Upper lobe of left lung (tissue), 6 donors: ENCODE results near the gene ALDOB. TPM values are rescaled to one million over a fixed set of nuclear protein-coding genes. Genes with fewer than 3 reads are reported as not detected.

Experiments
- ATAC-seq, 2 donors: fragments of 200-7000 bp; cut with Tn5 transposase; one replicate each; pipeline ENCODE4 v1.9.1; 2022; ENCODE audit warnings: mild to moderate bottlenecking in 2 of 2, moderate library complexity in 2 of 2; ENCODE audit not compliant: low FRiP score in 2 of 2
- DNase-seq, 2 donors: peaks; one replicate each; pipeline ENCODE4 v3.0.0-alpha.2; 2019 to 2020
- H3K27ac ChIP-seq, 4 donors: fragments of 200-600 bp; sonication (generic); one replicate each; pipeline ENCODE4 v1.5.1; 2016 to 2019
- H3K27me3 ChIP-seq, 4 donors: fragments of 200-600 bp; sonication (generic); one replicate each; pipeline ENCODE4 v1.5.1; 2017 to 2019
- H3K36me3 ChIP-seq, 4 donors: fragments of 200-600 bp; sonication (generic); one replicate each; pipeline ENCODE4 v1.5.1; 2016 to 2019
- H3K4me1 ChIP-seq, 4 donors: fragments of 200-600 bp; sonication (generic); one replicate each; pipeline ENCODE4 v1.5.1; 2018 to 2019
- H3K4me3 ChIP-seq, 4 donors: fragments of 200-600 bp; sonication (generic); one replicate each; pipeline ENCODE4 v1.5.1; 2017 to 2019; ENCODE audit warnings: mild to moderate bottlenecking in 2 of 4, moderate library complexity in 1 of 4
- H3K9me3 ChIP-seq, 4 donors: fragments of 200-600 bp; sonication (generic); one replicate each; pipeline ENCODE4 v1.5.1; 2018 to 2019
- CTCF ChIP-seq, 6 experiments: fragments of 450-650 bp in 4 of 6; fragments of 200-600 bp in 2 of 6; sonication (generic) in 2 of 6; IDR thresholded peaks; one replicate each; pipeline ENCODE4 v1.5.1; 2016 to 2019; ENCODE audit warnings: antibody characterized with exemption in 6 of 6
- EP300 ChIP-seq, 4 donors: sonication (generic); formaldehyde crosslinking; IDR thresholded peaks; one replicate each; pipeline ENCODE4 v1.5.1; 2017; ENCODE audit warnings: antibody characterized with exemption in 4 of 4, control low read depth in 2 of 4
- POLR2A ChIP-seq, 4 donors: fragments of 450-650 bp; IDR thresholded peaks; one replicate each; pipeline ENCODE4 v1.5.1; 2016 to 2017; ENCODE audit warnings: antibody characterized with exemption in 4 of 4, mild to moderate bottlenecking in 2 of 4
- POLR2AphosphoS5 ChIP-seq, 2 donors: sonication (generic); formaldehyde crosslinking; IDR thresholded peaks; one replicate each; pipeline ENCODE4 v1.5.1; 2017; ENCODE audit warnings: antibody characterized with exemption in 2 of 2
- WGBS, 2 donors: methylation state at CpG; one replicate each; pipeline ENCODE4 v1.1.5; 2017 to 2018; 5-methylcytosine and 5-hydroxymethylcytosine counted together
- total RNA-seq, 6 donors: library from RNA; depleted of rRNA in 4 of 6; stranded (reverse); fragments of >200 nt in 4 of 6; gene quantifications; one replicate each; pipeline versions ENCODE4 v1.1.0 to v1.2.1, GENCODE V29; 2016 to 2021
- donor health status: DM: no; HTN: no; CAD: no; lungs with moderate emphysema.
- donor health status: DM: no; HTN: yes; CAD: no; lungs with severe emphysema.

The ALDOB gene
- total RNA-seq, 6 donors from 2014 or later, result 1.3 to 1.8 TPM; not detected in 4

- DNase-seq (peak; percentile 77 to 94), ATAC-seq (peak; percentile 92 to 93)
- Histone ChIP-seq H3K4me3 (peak overlapping the region; percentile 49 to 59 (median 54)), H3K36me3 (no peaks in the 10 kb centered on the region), H3K4me1 (peaks cover 0 to 7% (median 3%) of the 10 kb centered on the region in 4 donors), H3K27ac (peak overlapping the region in 3 of 4 donors; percentile 27 to 59 (median 37)), H3K27me3 (no peaks in the 10 kb centered on the region), H3K9me3 (no peaks in the 10 kb centered on the region)
- no peak for TF ChIP-seq POLR2A (IDR thresholded peaks at IDR 0.05)
- peak; percentile 51 to 73 (median 64) for TF ChIP-seq CTCF (IDR thresholded peaks at IDR 0.05)
- WGBS, 2 donors, result 3% methylated on average over 18 to 40 of the region's 40 CpGs
Observed at GRCh38 chr9:101449071-101449721, 13.6 kb upstream of the ALDOB start.

GRCh38 chr9:101448680-101449070 lies 13.1 kb upstream of the ALDOB start:
- no peak for DNase-seq
- H3K36me3 ChIP-seq, result no peaks in the 10 kb centered on the region
- no peaks in the 10 kb centered on the region for H3K27me3 ChIP-seq
- TF ChIP-seq POLR2A (IDR thresholded peaks at IDR 0.05) (no peak), POLR2AphosphoS5 (IDR thresholded peaks at IDR 0.05) (no peak)
- peak overlapping the region in 3 of 4 donors; percentile 49 to 59 (median 56) for H3K4me3 ChIP-seq
- no peak for ATAC-seq
- peak overlapping the region in 1 of 4 donors; percentile 27 for H3K27ac ChIP-seq
- 59 to 65% methylated on average over 4 of the region's 4 CpGs for WGBS, 2 donors
- H3K9me3 ChIP-seq, result no peaks in the 10 kb centered on the region
- H3K4me1 ChIP-seq, result peaks cover 0 to 7% (median 3%) of the 10 kb centered on the region in 4 donors

GRCh38 chr9:101446732-101447131 lies 11.2 kb upstream of the ALDOB start:
- TF ChIP-seq POLR2A (IDR thresholded peaks at IDR 0.05) (no peak), POLR2AphosphoS5 (IDR thresholded peaks at IDR 0.05) (no peak), EP300 (IDR thresholded peaks at IDR 0.05) (no peak), CTCF (IDR thresholded peaks at IDR 0.05) (no peak)
- no peak for DNase-seq

GRCh38 chr9:101445353-101446029 lies 9.9 kb upstream of the ALDOB start:
- Histone ChIP-seq H3K27ac (no peak overlapping the region), H3K27me3 (no peaks in the 10 kb centered on the region), H3K9me3 (no peaks in the 10 kb centered on the region), H3K4me1 (peaks cover 0 to 7% (median 3%) of the 10 kb centered on the region in 4 donors), H3K36me3 (no peaks in the 10 kb centered on the region), H3K4me3 (no peak overlapping the region)
- DNase-seq, result no peak
- WGBS, 2 donors, result 40 to 51% methylated on average over 5 of the region's 5 CpGs
- no peak for TF ChIP-seq EP300 (IDR thresholded peaks at IDR 0.05)
- TF ChIP-seq POLR2AphosphoS5 (IDR thresholded peaks at IDR 0.05), result no peak
- TF ChIP-seq POLR2A (IDR thresholded peaks at IDR 0.05), result no peak
- TF ChIP-seq CTCF (IDR thresholded peaks at IDR 0.05), result no peak
- no peak for ATAC-seq

More at GRCh38 chr9:101446732-101447131, 11.2 kb upstream of the ALDOB start:
- ATAC-seq, result no peak
- Histone ChIP-seq H3K27me3 (no peaks in the 10 kb centered on the region), H3K27ac (no peak overlapping the region), H3K36me3 (no peaks in the 10 kb centered on the region), H3K9me3 (no peaks in the 10 kb centered on the region), H3K4me1 (peaks cover 0 to 7% (median 3%) of the 10 kb centered on the region in 4 donors), H3K4me3 (no peak overlapping the region)

GRCh38 chr9:101443364-101443771 lies 7.8 kb upstream of the ALDOB start:
- Histone ChIP-seq H3K36me3 (no peaks in the 10 kb centered on the region), H3K4me1 (no peaks in the 10 kb centered on the region), H3K4me3 (no peak overlapping the region), H3K9me3 (no peaks in the 10 kb centered on the region), H3K27ac (no peak overlapping the region), H3K27me3 (no peaks in the 10 kb centered on the region)
- 75 to 78% methylated on average over 7 to 9 of the region's 9 CpGs for WGBS, 2 donors
- TF ChIP-seq POLR2A (IDR thresholded peaks at IDR 0.05) (no peak), CTCF (IDR thresholded peaks at IDR 0.05) (no peak), EP300 (IDR thresholded peaks at IDR 0.05) (no peak), POLR2AphosphoS5 (IDR thresholded peaks at IDR 0.05) (no peak)
- DNase-seq (peak in 1 of 2 donors; percentile 28), ATAC-seq (no peak)
